ENCODE results near the gene ELMO1. TPM values are rescaled to one million over a fixed set of nuclear protein-coding genes. Genes with fewer than 3 reads are reported as not detected.

Gene ELMO1
- total RNA-seq, 1 donor from 2014 or later: 60.1 TPM

DNA sequence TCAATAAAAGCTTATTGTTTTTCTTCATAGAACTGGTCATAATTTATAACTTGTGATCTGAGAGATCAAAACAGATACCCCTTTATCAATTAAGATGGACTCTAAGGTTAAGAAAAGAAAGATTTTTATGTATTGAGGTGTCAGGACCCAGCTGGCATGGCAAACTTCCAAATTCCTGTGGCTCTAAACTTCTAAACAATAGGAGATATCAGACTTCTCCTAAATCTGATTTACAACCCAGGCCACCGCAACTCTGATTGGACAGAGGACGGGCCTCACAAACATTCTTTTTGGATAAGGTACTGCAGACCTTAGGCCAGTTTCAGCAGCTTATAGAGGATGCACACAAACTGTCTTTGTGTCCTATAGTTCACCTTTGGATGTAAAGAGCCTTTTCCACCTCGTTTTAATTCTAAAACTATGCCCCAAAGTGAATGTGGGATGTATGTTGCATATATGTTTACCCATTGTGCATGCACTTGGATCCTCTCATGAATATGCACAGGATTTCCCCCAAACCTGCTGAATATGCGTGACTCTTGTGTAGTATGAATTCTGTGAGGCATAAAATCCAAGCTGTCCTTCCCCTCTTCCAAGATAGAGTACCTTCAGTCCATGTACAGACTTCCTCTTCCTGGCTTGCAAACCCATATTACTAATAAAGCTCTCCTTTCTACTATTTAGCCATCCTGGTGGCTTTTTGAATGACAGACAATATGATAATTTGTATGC lies 69.0 kb downstream of the ELMO1 start:
- ATAC-seq (no peak), DNase-seq (no peak)
- Histone ChIP-seq H3K4me1 (no peaks in the 10 kb centered on the region), H3K9me3 (peaks cover 10% of the 10 kb centered on the region), H3K36me3 (no peaks in the 10 kb centered on the region), H3K27me3 (ENCODE audit: low read depth) (no peaks in the 10 kb centered on the region), H3K4me3 (no peak overlapping the region), H3K27ac (no peak overlapping the region)
- no peak for TF ChIP-seq CTCF (IDR thresholded peaks at IDR 0.05)
- intact Hi-C loops (cut with DNase I): no loop called here

DNA sequence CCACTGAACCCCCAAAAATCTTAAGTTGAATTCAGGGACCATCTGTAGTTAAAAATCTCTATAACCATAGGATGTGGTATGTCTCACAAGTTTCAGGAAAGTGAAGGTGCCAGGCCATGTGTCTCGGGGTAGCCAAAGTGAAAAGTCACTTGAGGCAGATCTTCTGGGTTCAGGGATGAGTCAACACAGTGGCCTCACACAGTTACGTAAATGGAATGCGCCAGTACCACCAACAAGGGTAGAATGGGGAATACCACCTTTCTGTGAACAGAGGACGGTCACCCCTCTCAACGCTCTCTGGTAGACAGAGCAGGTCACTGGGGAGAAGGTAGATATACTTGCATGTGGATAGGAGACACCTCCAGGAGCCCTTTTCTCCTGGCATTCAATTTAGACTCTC lies 71.4 kb downstream of the ELMO1 start:
- TF ChIP-seq CTCF (IDR thresholded peaks at IDR 0.05): no peak
- ATAC-seq (no peak), DNase-seq (no peak)
- Histone ChIP-seq H3K4me1 (no peaks in the 10 kb centered on the region), H3K27ac (no peak overlapping the region), H3K27me3 (ENCODE audit: low read depth) (no peaks in the 10 kb centered on the region), H3K9me3 (peaks cover 10% of the 10 kb centered on the region), H3K4me3 (no peak overlapping the region), H3K36me3 (no peaks in the 10 kb centered on the region)
- intact Hi-C loops (cut with DNase I): no loop called here

- TF ChIP-seq CTCF (IDR thresholded peaks at IDR 0.05): no peak
- no peak for ATAC-seq
- no peaks in the 10 kb centered on the region for H3K27me3 ChIP-seq (ENCODE audit: low read depth)
- DNase-seq: no peak
- H3K4me3 ChIP-seq: no peak overlapping the region
- intact Hi-C loops (cut with DNase I): no loop called here
- peaks cover 10% of the 10 kb centered on the region for H3K9me3 ChIP-seq
- H3K27ac ChIP-seq: no peak overlapping the region
- no peaks in the 10 kb centered on the region for H3K36me3 ChIP-seq
- no peaks in the 10 kb centered on the region for H3K4me1 ChIP-seq
Observed at GRCh38 chr7:37376386-37376785, 72.3 kb downstream of the ELMO1 start.

- no peak for ATAC-seq
- H3K4me3 ChIP-seq: no peak overlapping the region
- H3K36me3 ChIP-seq: no peaks in the 10 kb centered on the region
- peaks cover 10% of the 10 kb centered on the region for H3K9me3 ChIP-seq
- H3K27me3 ChIP-seq (ENCODE audit: low read depth): no peaks in the 10 kb centered on the region
- no peak for TF ChIP-seq CTCF (IDR thresholded peaks at IDR 0.05)
- H3K27ac ChIP-seq: no peak overlapping the region
- no peak for DNase-seq
- H3K4me1 ChIP-seq: no peaks in the 10 kb centered on the region
- intact Hi-C loops (cut with DNase I): no loop called here
Observed at GRCh38 chr7:37372750-37373149, 75.9 kb downstream of the ELMO1 start.

- TF ChIP-seq CTCF (IDR thresholded peaks at IDR 0.05): no peak
- H3K4me1 ChIP-seq: peaks cover 8% of the 10 kb centered on the region
- peaks cover 7% of the 10 kb centered on the region for H3K9me3 ChIP-seq
- H3K27ac ChIP-seq: no peak overlapping the region
- DNase-seq (no peak), ATAC-seq (no peak)
- intact Hi-C loops (cut with DNase I): no loop called here
- H3K36me3 ChIP-seq: no peaks in the 10 kb centered on the region
- no peak overlapping the region for H3K4me3 ChIP-seq
- no peaks in the 10 kb centered on the region for H3K27me3 ChIP-seq (ENCODE audit: low read depth)
Observed at GRCh38 chr7:37371755-37372154, 76.9 kb downstream of the ELMO1 start.

Data from lower lobe of right lung (tissue), 2 donors.